LoVo (cell line): ENCODE results near the gene TNFRSF12A.

Source experiments
- DNase-seq: peaks from one replicate; pipeline ENCODE4 v3.0.0-alpha.2; 2016; ENCODE audit warnings: low spot score

The TNFRSF12A gene, protein sequence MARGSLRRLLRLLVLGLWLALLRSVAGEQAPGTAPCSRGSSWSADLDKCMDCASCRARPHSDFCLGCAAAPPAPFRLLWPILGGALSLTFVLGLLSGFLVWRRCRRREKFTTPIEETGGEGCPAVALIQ

DNA sequence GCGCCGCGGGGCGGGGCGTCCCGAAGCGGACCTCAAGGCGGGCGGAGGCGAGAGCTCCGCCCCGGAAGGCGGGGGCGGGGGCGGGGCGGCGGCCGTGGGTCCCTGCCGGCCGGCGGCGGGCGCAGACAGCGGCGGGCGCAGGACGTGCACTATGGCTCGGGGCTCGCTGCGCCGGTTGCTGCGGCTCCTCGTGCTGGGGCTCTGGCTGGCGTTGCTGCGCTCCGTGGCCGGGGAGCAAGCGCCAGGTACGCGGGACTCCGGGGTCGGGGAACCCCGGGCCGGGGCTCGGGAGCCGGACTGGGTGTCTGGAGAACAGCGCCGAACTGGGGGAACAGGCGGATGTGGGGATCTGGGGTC, at the start of gene TNFRSF12A:
TNFRSF12A (plus strand) TSS at position 122 of the 357 bp plus-strand sequence; CDS start at position 152, 30 bp downstream.
- DNase-seq = peak; percentile 89

DNA sequence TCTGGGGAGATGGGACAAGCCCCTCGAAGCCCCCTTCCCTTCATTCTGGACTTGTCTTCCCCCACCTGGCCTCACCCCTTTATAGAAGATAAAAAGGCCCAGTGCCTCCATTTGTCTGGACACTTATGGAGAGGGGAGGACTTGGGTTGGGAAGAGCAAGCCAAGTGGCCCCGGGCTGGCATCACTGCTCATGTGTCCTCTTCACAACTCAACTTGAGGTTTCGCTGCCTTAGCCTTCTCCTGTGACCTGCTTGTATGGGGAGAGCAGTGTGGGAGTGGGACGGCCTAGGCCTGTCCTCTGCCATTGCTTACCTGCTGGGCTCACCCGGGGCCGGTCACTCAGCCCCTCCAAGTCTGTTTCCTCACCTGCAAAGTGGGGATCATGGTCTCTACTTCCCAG, 49.6 kb upstream of the TNFRSF12A start:
- no peak for DNase-seq

DNA sequence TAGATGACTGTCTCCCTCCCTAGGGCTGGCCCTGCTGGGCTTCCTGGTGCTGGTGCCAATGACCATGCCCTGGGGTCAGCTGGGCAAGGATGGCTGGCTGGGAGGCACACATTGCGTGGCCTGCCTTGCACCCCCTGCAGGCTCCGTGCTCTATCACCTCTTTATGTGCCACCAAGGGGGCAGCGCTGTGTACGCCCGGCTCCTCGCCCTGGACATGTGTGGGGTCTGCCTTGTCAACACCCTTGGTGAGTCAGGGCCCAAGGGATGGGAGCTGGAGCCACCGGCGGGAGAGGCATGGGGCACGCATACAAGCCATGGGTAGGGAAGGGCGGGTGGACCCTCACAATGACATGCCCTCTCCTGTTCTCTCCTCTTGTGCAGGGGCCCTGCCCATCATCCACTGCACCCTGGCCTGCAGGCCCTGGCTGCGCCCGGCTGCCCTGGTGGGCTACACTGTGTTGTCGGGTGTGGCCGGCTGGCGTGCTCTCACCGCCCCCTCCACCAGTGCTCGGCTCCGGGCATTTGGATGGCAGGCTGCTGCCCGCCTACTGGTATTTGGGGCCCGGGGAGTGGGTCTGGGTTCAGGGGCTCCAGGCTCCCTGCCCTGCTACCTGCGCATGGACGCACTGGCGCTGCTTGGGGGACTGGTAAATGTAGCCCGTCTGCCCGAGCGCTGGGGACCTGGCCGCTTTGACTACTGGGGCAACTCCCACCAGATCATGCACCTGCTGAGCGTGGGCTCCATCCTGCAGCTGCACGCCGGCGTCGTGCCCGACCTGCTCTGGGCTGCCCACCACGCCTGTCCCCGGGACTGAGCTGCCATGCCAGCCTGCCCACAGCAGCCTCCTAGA, 48.8 kb upstream of the TNFRSF12A start:
- no peak for DNase-seq

DNA sequence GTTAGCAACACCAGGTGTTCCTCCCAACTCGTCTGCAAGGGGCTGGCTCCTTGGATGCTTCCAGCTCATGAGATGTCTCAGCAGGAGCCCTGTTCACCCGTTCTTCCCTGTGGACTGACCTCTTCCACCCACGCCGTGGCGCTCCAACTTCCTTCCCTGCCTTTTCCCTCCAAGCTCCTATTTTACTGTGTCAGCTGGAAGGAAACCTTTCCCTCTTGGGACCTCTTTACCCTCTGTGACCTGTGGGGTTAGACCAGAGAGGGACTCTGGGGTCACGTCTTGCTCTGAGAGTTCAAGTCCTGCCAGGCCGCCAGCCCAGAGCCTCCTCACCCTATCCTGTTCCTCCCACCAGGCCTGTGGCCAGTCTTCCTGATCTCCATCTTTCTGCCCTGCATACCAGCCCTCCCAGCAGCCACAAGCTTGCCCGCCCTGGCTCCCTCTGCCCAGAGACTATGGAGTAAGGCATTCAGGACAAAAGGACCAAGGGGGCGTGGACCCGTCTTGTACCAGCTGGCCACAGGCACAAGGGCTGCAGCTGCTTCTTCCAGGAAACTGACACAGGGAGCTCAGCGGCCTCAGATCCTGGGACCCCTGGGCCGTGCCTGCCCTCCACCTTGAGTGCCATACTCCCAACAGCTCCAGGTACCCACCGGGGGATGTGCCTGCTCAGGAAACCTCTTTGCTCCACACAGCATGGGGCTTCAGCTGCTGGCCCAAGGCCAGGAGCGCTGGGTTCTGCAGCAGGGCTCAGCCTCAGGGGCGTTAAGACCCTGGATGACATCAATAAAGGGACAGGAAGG, 48.0 kb upstream of the TNFRSF12A start:
- no peak for DNase-seq

DNA sequence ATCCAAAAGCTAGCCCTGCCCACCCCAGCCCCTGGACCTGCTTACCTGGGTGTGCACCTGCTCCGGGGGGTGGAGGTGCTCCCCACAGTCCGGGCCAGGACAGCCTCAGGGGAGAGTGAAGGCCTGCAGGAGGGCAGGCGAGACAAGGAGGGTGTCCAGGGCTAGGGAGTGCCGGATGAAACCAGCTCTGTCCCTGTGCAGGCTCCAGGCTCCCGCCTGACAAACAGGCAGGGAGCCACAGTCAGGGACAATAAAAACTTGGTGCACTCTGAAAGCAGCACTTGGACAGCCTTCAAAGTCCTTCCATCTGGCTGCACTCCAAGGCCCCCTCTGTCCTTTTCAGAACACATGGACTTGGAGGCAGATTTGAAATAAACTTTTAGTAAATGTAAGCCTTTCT, 47.1 kb upstream of the TNFRSF12A start:
- no peak for DNase-seq

DNA sequence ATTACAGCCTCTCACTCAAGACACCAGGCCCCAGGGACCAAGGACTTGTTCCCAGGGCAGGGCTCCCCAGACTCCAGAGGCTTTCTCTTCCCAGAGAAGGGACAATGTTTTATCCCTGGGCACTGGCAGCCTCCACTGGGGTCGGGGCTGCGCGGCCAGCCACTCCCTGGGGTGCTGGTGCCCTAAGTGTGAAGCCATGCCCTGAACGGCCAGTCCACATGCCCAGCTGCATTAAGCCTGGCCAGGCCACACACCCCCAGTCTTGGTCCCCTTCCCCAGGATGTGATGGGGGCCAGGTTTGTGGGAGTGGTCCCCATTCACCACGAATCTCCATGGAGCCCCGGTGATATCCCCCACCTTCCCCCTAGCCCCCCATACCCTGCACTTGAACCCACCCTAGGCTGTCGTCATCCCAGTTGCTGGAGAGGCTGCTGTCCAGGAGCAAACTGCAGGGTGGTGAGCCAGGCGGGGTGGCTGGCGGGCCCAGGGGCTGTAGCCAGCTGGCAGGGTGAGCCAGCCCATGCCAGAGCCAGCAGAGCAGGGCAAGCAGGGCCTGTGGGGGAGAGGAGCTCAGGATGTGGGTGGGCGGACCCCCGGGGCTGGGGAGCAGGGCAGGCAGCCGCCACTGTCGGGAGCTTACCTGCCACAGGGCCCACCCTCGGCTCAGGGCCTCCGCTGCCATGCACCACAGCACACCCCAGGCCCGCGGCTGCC, 46.4 kb upstream of the TNFRSF12A start:
- no peak for DNase-seq

DNA sequence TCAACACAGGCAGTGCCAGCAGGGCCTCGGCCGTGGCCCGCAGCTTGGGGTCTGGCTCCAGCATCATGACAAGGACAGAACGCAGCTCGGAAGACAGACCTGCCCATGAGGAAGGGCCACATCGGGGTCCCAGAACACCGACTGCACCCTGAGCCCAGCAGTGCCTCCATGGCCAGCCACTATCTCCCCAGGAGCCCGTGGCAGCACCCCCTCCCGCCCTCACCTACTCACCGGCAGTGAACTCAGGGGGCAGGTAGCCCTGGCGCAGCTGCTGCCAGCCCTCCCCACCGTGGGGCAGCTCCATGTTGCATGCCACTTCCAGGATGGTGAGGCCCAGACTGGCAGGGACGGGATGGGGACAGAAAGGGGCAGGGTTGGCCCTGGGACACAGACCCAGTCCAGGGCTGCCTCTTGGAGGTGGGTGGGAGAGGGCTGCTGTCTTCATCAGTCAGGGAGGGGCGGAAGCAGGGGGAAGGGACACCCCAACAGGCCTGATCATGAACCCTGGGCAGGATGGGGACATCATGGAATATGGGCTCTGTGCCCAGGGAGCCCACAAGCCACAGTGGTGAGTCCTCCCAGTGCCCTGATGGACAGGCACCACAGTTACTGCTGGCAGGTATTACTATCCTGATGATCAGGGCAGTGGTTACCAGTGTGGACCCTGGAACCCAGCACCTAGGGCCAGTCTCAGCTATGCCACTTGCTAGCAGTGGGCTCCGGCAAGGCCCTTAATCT, 45.7 kb upstream of the TNFRSF12A start:
- no peak for DNase-seq

DNA sequence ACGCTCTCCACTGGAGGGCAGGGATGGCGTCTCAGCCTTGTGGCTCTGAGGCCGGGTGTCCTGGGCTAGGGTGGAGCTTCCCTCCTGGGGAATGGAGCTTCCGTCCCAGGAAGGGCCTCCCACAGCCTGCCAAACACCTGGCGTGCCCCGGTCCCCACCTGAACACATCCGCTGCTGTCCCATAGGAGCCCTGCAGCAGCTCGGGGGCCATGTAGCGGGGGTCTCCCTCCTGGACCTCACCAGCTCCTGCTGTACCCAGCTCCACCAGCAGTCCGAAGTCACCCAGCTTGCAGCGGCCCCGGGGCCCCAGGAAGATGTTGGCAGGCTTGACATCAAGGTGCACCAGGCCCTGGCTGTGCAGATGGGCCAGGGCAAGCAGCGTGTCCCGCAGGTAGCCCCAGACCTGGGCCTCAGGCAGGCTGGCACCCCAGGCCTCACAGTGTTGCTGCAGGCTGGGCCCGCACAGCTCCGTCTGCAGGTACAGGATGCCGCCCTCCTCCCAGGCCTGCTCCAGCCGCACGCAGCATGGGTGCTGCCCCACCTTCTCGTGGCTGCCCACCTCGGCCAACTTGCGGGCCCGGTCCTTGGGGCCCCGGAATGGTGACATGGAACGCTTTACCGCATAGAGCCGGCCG, 44.9 kb upstream of the TNFRSF12A start:
- DNase-seq = no peak

DNA sequence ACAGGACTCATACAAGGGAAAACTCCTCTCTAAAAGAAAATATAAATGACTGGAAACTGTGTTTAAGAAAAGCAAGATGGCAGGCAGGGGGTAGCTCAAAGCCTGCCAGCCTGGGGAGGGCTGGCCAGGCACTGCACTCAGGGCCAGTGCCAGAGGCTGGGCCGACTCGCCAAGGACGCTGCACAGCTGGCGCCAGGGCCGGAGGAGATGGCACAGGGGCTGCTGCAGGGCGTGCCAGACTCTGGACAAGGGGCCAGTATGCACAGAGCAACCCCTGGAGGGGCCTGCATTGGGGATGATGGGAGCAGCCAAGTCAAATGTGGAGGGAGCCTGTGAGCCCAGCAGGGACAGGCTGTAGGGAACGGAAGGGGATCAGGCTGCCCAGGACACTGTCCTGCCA, 44.0 kb upstream of the TNFRSF12A start:
- DNase-seq = no peak

DNA sequence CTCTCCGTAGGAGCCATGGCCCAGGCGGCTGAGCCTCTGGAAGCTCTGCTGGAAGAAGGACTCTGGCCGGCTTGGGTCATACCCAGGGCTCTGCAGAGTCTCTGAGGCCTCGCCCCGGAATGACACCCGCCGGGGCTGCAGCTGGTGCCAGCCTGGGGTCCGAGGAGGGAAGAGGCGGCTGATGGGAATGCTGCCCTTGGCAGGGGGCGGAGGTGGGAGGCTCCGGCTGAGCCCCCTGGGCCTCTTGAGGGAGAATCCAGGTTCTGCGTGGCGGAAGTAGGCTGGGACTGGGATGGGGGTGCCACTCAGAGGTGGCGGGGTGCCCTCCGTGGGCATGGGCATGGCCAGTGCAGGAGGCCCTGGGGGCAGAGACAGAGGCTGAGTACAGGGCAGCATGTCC, 43.5 kb upstream of the TNFRSF12A start:
- no peak for DNase-seq

DNA sequence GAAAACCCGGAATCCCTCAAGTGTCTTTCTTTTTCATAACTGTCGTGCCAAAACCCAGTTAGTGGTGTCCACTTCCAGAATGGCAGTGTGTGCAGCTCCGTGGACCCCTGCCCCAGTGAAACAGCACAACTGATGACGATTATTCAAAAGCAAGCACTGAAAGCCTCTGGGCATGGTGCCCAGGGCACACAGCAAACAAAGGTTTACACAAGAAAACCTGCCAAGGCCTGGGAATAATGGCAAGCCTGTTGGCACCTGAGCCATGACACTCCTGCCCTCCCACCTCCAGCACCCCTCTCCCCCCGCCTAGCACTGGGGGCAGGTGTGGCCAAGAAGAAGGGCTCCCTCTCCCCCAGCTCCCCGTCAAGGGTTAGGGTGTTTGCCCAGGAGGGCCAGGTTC, 42.7 kb upstream of the TNFRSF12A start:
- DNase-seq = no peak

DNA sequence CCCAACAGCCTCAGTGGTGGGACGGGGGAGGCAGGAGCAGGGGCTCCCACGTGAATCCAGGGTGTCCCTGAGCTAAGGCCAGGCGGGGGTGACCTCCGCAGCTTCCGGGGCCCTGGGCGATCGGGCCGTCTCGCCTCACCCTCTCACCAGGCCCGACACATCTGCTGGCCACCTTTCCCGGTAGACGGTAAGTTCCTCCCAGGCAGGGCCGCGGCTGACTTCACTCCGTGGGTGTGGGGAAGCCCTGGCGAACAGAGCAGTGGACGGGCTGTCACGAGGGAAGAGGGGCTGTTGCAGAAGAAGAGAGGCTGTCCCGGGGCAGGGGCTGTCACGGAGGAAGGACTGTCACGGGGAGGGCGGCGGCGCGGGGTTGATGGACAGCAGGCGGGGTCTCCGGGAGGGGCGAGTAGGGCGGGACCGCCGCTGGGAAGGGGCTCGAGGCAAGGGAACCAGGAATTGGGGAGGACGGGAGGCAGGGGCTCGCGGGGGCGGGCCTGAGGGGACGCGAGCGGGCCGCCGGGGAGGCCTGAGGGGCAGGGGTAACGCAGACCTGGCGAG, 40.4 kb upstream of the TNFRSF12A start:
- no peak for DNase-seq

DNA sequence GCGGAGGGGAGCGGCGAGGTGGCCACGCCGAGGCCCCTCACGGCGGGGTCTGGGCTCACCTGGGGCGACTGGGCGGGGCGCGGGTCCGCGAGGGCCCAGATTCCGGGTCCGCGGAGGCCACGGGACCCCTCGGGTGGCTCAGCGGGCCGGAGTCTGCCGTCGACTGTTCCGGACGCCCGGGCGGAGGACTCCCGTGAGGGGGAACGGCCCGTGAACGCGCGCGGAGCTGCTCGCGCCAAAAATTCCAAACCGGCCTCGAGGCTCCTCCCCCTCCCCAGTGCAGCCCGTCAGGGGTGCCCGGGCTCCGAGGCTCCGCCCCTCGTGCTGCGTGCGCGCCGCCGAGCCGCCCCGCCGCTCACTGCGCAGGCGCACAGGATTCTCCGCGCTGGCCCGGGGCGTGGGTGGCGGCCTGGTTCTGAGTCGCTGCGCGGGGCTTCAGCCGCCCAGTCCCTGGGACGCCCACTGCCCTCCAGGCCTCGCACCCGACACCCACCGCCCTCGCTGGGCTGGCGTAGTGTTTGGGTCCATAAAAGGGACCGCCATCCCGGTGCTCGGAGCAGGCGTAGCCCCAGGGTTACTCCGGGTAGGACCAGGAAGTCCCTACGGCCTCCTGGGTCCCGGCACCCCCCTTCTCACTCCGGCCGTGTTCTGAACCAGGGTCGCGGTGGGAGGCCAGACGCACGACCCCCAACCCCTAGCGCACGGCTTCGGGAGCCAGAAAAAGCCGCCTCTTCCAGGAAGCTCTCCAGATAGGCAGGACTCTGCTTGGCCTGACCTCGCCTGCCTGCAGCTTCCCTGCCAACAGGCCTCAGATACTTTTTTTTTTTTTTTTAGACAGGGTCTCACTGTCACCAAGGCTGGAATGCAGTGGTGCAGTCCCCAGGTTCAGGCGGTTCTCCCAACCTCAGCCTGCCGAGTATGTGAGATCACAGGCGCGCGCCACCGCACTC, 39.7 kb upstream of the TNFRSF12A start, which contains the start of gene PKMYT1:
PKMYT1 (minus strand) TSS at position 220 of the 950 bp plus-strand sequence. CDS start 789 bp downstream, outside the sequence.
- DNase-seq = peak; percentile 94

DNA sequence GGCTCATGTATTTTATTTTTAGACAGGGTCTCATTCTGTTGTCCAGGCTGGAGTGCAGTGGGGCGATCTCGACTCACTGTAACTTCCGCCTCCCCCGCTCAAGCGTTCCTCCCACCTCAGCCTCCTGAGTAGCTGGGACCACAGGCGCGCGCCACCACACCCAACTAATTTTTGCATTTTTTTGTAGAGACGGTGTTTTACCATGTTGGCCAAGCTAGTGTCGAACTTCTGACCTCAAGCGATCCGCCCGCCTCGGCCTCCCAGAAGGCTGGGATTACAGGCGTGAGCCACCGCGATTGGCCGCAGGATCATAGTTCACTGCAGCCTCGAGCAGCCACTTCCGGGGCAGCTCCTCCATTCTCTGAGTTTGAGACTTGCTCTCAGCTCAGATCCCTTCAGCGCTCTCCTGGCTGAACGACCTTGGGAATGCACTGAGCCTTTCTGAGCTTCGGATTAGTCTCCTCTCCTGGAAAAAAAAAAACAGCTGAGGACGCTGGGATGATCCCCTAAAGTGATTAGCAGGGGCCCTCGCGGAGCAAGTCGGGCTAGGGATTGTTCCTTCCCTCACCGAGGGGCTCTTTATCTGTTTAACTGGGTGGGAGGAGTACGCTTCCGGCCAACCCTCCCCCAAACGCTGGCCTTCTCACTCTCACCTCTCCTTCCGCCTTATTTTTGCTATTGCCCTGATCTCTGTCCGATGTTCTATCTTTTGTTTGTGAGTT, 38.8 kb upstream of the TNFRSF12A start:
- DNase-seq = no peak

DNA sequence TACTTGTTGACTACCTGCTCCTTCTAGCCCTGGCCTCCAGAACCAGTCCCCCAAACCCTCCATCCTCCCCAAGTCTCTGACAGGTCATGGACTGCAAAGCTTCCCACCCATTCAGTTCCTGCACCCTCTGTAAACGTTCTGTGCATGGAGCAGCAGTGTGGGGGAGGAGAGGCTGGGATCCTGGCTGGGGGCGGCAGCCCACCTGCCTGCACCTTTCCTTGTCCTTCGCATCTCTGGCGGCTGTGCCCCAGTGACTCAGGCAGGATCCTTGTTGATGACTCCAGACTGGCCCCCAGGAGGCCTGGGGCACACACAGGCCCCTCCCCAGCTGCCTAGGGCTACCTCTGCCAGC, 38.3 kb upstream of the TNFRSF12A start:
- no peak for DNase-seq

DNA sequence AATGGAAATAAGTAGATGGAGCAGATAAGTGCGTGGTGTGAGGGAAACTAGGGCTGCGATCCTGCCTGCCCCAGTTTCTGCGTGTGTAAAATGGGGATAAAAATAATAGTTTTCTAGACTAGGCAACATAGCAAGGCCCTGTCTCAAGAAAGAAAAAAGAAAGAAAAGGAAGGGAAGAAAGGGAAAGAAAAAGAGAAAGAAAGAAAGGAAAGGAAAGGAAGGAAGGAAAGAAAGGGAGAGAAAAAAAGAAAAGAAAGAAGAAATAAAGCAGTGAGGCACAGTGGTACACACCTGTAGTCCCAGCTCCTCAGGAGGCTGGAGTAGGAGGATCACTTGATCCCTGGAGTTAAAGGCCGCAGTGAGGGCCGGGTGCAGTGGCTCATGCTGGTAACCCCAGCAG, 37.8 kb upstream of the TNFRSF12A start:
- DNase-seq = no peak

DNA sequence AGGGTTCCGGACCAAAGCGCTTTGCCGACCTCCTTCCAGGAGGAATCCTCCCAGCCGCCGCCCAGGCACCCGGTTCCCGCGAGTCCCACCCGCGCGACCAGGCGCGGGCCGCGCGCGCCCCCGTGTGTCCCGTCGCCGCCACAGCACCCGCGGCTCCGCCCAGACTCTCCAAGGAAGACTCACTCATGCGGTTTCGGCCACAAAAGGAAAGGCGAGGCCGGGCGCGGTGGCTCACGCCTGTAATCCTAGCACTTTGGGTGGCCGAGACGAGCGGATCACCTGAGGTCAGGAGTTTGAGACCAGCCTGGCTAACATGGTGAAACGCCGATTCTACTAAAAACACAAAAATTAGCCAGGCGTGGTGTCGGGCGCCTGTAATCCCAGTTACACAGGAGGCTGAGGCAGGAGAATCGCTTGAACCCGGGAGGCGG, 36.4 kb upstream of the TNFRSF12A start:
- peak; percentile 86 for DNase-seq

DNA sequence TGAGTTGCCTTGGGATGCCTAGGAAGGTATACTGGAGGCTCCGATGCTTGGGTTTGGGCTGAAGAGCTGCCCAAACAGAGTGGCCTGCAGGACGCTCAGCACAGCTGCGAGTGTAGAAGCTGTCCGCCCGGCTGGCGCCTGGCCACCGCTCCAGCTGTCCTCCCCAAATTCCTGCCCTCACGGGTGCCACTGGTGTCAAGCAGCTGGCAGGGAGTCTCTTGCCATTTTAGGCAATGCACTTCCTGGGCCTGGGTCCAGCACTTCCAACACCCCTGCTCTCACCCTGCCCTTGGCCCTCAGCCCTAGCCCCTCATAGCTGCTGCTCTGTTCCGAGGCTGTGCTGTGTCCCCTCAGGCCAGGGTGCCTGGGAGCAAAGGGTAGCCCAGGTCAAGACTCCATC, 34.7 kb upstream of the TNFRSF12A start:
- no peak for DNase-seq

DNA sequence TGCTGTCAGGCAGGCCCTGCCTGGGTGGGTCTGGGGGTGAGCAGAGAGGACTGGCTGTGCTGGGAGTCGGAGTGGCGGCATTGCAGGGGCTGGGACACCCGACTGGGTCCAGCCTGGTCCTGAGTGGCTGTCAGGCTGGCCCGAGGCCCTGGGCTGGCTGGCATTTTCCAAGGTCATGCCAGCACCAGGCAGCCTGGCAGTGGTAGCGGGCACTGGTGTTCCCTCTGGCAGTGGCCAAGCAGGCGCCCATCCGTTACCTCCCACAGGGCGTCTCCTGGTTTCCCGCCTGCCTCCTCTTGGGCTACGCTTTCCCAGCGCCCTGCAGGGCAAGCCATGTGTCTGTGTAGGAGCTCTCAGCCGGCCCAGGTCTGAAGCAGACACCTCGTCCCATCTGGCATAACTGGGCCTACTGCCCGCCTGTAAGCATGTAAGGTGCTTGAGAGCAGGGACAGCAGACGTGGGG, 34.2 kb upstream of the TNFRSF12A start:
- no peak for DNase-seq
